NCI-H82 (cell line): ENCODE results near the gene MAP3K14.

ENCODE experiments used
- DNase-seq: peaks from one replicate; lab custom pipeline; 2025; lab: John Stamatoyannopoulos, UW

Gene MAP3K14

GRCh38 chr17:45235416-45236281 is 81.2 kb downstream of the MAP3K14 start:
- peak; percentile 91 for DNase-seq

- DNase-seq: peak; percentile 77
These were observed 82.0 kb downstream of the MAP3K14 start for GRCh38 chr17:45234641-45235415.

- DNase-seq: no peak
These were observed 83.3 kb downstream of the MAP3K14 start for GRCh38 chr17:45233423-45233924.

GRCh38 chr17:45232514-45233422 is 84.1 kb downstream of the MAP3K14 start:
- no peak for DNase-seq

- DNase-seq: peak; percentile 70
These were observed 85.2 kb downstream of the MAP3K14 start for GRCh38 chr17:45231481-45232116.

GRCh38 chr17:45230787-45231480 is 85.9 kb downstream of the MAP3K14 start:
- peak; percentile 93 for DNase-seq

- DNase-seq: no peak
These were observed 86.4 kb downstream of the MAP3K14 start for GRCh38 chr17:45230410-45230786.

- no peak for DNase-seq
These were observed 87.0 kb downstream of the MAP3K14 start for GRCh38 chr17:45229681-45230409.

GRCh38 chr17:45228763-45229539 is 87.9 kb downstream of the MAP3K14 start:
- no peak for DNase-seq

GRCh38 chr17:45227926-45228762 is 88.7 kb downstream of the MAP3K14 start:
- DNase-seq: no peak

GRCh38 chr17:45227101-45227925 is 89.5 kb downstream of the MAP3K14 start:
- no peak for DNase-seq

GRCh38 chr17:45226576-45226975 is 90.2 kb downstream of the MAP3K14 start:
- no peak for DNase-seq

- DNase-seq: no peak
These were observed 90.8 kb downstream of the MAP3K14 start for GRCh38 chr17:45225964-45226530.

GRCh38 chr17:45225051-45225700 is 91.6 kb downstream of the MAP3K14 start:
- DNase-seq: no peak

GRCh38 chr17:45224671-45225050 is 92.2 kb downstream of the MAP3K14 start:
- no peak for DNase-seq
